H9 (cell line): Measurements from ENCODE around the gene TMEM63C. TPM values are rescaled to one million over a fixed set of nuclear protein-coding genes. Genes with fewer than 3 reads are reported as not detected.
A peak's percentile ranks its signal among the peaks of the same experiment; 100 is the strongest.

Experiments used
- DNase-seq: peaks from one replicate; pipeline ENCODE4 v3.0.0-alpha.2; 2017
- H2AFZ ChIP-seq: one replicate; pipeline ENCODE4 v1.6.1; 2013; ENCODE audit warnings: mild to moderate bottlenecking, low read length, control low read depth, moderate library complexity
- H2AK5ac ChIP-seq: 2 replicates; pipeline ENCODE4 v1.6.1; 2013; ENCODE audit warnings: low read length, control low read depth, mixed read lengths; ENCODE audit not compliant: insufficient read length
- H2BK120ac ChIP-seq: one replicate; pipeline ENCODE4 v1.6.1; 2013; ENCODE audit warnings: low read depth, mild to moderate bottlenecking, low read length, control low read depth, inconsistent platforms; ENCODE audit not compliant: poor library complexity, severe bottlenecking
- H2BK12ac ChIP-seq: 2 replicates; pipeline ENCODE4 v1.6.1; 2013; ENCODE audit warnings: low read length, control low read depth, mixed read lengths, low read depth; ENCODE audit not compliant: insufficient read length
- H2BK15ac ChIP-seq: 2 replicates; pipeline ENCODE4 v1.6.1; 2013; ENCODE audit warnings: low read depth, low read length, control low read depth
- H2BK20ac ChIP-seq: one replicate; pipeline ENCODE4 v1.6.1; 2013; ENCODE audit warnings: low read depth, mild to moderate bottlenecking, low read length, control low read depth, inconsistent platforms; ENCODE audit not compliant: poor library complexity, severe bottlenecking
- H2BK5ac ChIP-seq: 2 replicates; pipeline ENCODE4 v1.6.1; 2013; ENCODE audit warnings: low read length, control low read depth, mixed read lengths; ENCODE audit not compliant: insufficient read length
- H3K14ac ChIP-seq: 2 replicates; pipeline ENCODE4 v1.6.1; 2013; ENCODE audit warnings: low read length, control low read depth; ENCODE audit not compliant: insufficient read depth
- H3K18ac ChIP-seq: 2 replicates; pipeline ENCODE4 v1.6.1; 2013; ENCODE audit warnings: low read depth, mild to moderate bottlenecking, mixed read lengths, low read length, control low read depth; ENCODE audit not compliant: insufficient read length
- H3K23ac ChIP-seq: 2 replicates; pipeline ENCODE4 v1.6.1; 2013; ENCODE audit warnings: low read length, control low read depth, mixed read lengths, low read depth; ENCODE audit not compliant: insufficient read length
- H3K23me2 ChIP-seq: 2 replicates; pipeline ENCODE4 v1.6.1; 2013; ENCODE audit warnings: low read depth, mild to moderate bottlenecking, mixed read lengths, low read length, control low read depth; ENCODE audit not compliant: insufficient read length, poor library complexity, severe bottlenecking
- H3K27ac ChIP-seq: 2 replicates; pipeline ENCODE4 v1.5.1; 2013; ENCODE audit warnings: low read length, control low read depth, mixed read lengths, low read depth; ENCODE audit not compliant: insufficient read length
- H3K27me3 ChIP-seq: 2 replicates; pipeline ENCODE4 v1.6.1; 2013; ENCODE audit warnings: low read length, control low read depth, inconsistent platforms; ENCODE audit not compliant: insufficient read depth
- H3K4ac ChIP-seq: 2 replicates; pipeline ENCODE4 v1.6.1; 2013; ENCODE audit warnings: low read depth, mild to moderate bottlenecking, control low read depth, inconsistent platforms, low read length, moderate library complexity
- H3K4me1 ChIP-seq: 2 replicates; pipeline ENCODE4 v1.6.1; 2013; ENCODE audit warnings: low read length, control low read depth, inconsistent platforms; ENCODE audit not compliant: insufficient read depth
- H3K4me2 ChIP-seq: 2 replicates; pipeline ENCODE4 v1.6.1; 2013; ENCODE audit warnings: low read length, control low read depth, mixed read lengths; ENCODE audit not compliant: insufficient read length, insufficient read depth
- H3K56ac ChIP-seq: 2 replicates; pipeline ENCODE4 v1.6.1; 2013; ENCODE audit warnings: low read depth, mild to moderate bottlenecking, mixed read lengths, low read length, control low read depth; ENCODE audit not compliant: insufficient read length
- H3K79me1 ChIP-seq: 2 replicates; pipeline ENCODE4 v1.6.1; 2013; ENCODE audit warnings: low read depth, mild to moderate bottlenecking, moderate library complexity, low read length, control low read depth, inconsistent platforms; ENCODE audit not compliant: insufficient read depth, poor library complexity, severe bottlenecking
- H3K79me2 ChIP-seq: 2 replicates; pipeline ENCODE4 v1.6.1; 2013; ENCODE audit warnings: low read length, control low read depth, inconsistent platforms; ENCODE audit not compliant: insufficient read depth
- H3K9ac ChIP-seq: 2 replicates; pipeline ENCODE4 v1.6.1; 2013; ENCODE audit warnings: low read length, control low read depth, mixed read lengths; ENCODE audit not compliant: insufficient read length; ENCODE audit errors: extremely low read depth
- H3K9me3 ChIP-seq: one replicate; pipeline ENCODE4 v1.6.1; 2013; ENCODE audit warnings: low read depth, low read length, inconsistent platforms; ENCODE audit not compliant: control insufficient read depth
- H3T11ph ChIP-seq: one replicate; pipeline ENCODE4 v1.6.1; 2013; ENCODE audit warnings: mild to moderate bottlenecking, low read length, control low read depth, inconsistent platforms
- H4K20me1 ChIP-seq: one replicate; pipeline ENCODE4 v1.6.1; 2013; ENCODE audit not compliant: control insufficient read depth, insufficient read length, insufficient read depth
- H4K5ac ChIP-seq: 2 replicates; pipeline ENCODE4 v1.6.1; 2013; ENCODE audit warnings: low read depth, mild to moderate bottlenecking, mixed read lengths, low read length, control low read depth; ENCODE audit not compliant: insufficient read length
- H4K8ac ChIP-seq: replicated peaks from 2 replicates; pipeline ENCODE4 v1.6.1; 2013; ENCODE audit warnings: low read length, control low read depth, mixed read lengths, low read depth; ENCODE audit not compliant: insufficient read length
- H4K91ac ChIP-seq: 2 replicates; pipeline ENCODE4 v1.6.1; 2013; ENCODE audit warnings: low read depth, mild to moderate bottlenecking, moderate library complexity, mixed read lengths, low read length, control low read depth; ENCODE audit not compliant: insufficient read length
- H3K27ac Mint-ChIP-seq, 3 experiments: 2 replicates in 2 of 3; 3 replicates in 1 of 3; pipeline ENCODE4 v1.8.0; 2020 to 2021; ENCODE audit warnings: mixed read lengths in 3 of 3, mild to moderate bottlenecking in 1 of 3, moderate library complexity in 1 of 3
- H3K27me3 Mint-ChIP-seq: 2 replicates; pipeline ENCODE4 v1.8.0; 2021; ENCODE audit warnings: low read depth, mild to moderate bottlenecking, moderate library complexity, mixed read lengths
- H3K36me3 Mint-ChIP-seq, 3 experiments: 2 replicates in 2 of 3; 3 replicates in 1 of 3; pipeline ENCODE4 v1.8.0; 2020 to 2021; ENCODE audit warnings: low read depth in 3 of 3, mixed read lengths in 3 of 3; ENCODE audit not compliant: insufficient read depth in 1 of 3
- H3K4me1 Mint-ChIP-seq, 2 experiments: 2 replicates each; pipeline ENCODE4 v1.8.0; 2020; ENCODE audit warnings: mixed read lengths in 2 of 2
- H3K4me3 Mint-ChIP-seq, 2 experiments: 2 replicates in 1 of 2; 3 replicates in 1 of 2; pipeline ENCODE4 v1.8.0; 2020 to 2021; ENCODE audit warnings: mild to moderate bottlenecking in 2 of 2, mixed read lengths in 2 of 2, moderate library complexity in 1 of 2
- H3K9me3 Mint-ChIP-seq, 2 experiments: 2 replicates in 1 of 2; 3 replicates in 1 of 2; pipeline ENCODE4 v1.8.0; 2020; ENCODE audit warnings: mild to moderate bottlenecking in 2 of 2, mixed read lengths in 2 of 2, moderate library complexity in 1 of 2
- WGBS: extraction: QIAGEN DNeasy Blood & Tissue Kit; methylation state at CpG from one replicate; pipeline ENCODE4 v1.1.7; 2013; ENCODE audit warnings: missing lambda C conversion rate, low lambda C conversion rate, mixed read lengths; ENCODE audit not compliant: insufficient read length; ENCODE audit errors: extremely low coverage; 5-methylcytosine and 5-hydroxymethylcytosine counted together
- total RNA-seq: library from RNA; stranded (reverse); gene quantifications from 2 replicates; pipeline ENCODE4 v1.2.1, GENCODE V29; 2021
- TF ChIP-seq, protein P1 (sequence below): fragments of 200-600 bp; sonication (generic); conservative IDR thresholded peaks from 3 replicates; pipeline ENCODE4 v1.8.0; 2021; ENCODE audit warnings: antibody characterized with exemption, mild to moderate bottlenecking

Gene TMEM63C
- total RNA-seq, 1 experiment from 2014 or later: 2.2 TPM

DNA sequence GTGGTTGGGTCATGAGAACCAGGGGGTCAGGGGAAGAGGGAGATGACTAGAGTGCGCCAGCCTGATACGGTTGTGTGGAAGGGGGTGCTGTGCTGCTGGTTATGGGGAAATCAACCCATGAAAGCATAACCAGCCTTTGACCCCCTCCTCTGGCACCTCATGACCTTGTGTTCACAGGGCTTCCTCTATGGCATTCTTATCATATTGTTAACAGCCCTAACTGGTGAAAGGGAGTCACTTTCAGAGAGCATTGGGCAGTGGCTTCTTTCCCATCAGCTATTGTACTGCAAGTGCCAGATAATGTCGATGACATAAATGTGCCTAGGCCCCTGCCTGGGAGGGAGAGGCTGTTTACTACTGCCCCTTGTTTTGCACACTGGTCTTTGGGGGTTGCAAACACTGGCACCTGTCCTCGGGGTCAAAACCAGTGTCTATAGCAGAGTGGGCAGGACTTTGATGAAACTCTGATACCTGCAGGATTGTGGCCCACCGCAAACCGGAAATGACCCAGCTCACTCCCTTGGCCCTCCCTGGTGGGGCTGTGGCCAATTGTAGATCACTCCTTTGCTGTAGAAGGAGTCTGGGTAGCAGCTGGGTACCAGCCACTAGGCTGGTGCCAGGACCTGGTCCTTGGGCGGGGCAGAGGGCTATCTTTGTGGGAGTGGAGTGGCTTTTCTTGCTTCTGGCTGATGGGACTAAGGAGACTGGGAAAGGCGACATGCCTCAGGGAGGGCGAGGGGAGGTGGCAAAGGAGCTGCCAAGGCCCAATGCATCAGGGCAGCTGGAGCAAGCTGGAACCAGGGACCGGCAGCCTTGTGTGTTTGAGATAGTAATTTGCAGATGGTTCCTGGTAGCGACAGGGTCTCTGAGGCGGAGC lies 634 bp upstream of the TMEM63C start:
- H3K27ac Mint-ChIP-seq: peak overlapping the region; percentile 77 to 96 (median 91); a peak in 4 of 7 replicates

More for the DNA sequence above, 634 bp upstream of the TMEM63C start:
- Histone ChIP-seq H2AK5ac (no peak overlapping the region), H3K18ac (no peak overlapping the region), H3K27me3 (no peaks in the 10 kb centered on the region), H3K56ac (no peak overlapping the region), H3K4me2 (no peak overlapping the region), H3K23ac (no peak overlapping the region), H2BK20ac (no peak overlapping the region), H4K5ac (no peak overlapping the region), H3K9ac (no peak overlapping the region), H4K91ac (no peak overlapping the region), H4K20me1 (no peaks in the 10 kb centered on the region), H3K79me2 (no peaks in the 10 kb centered on the region), H2AFZ (no peak overlapping the region), H2BK15ac (no peak overlapping the region), H3K23me2 (peaks cover 8% of the 10 kb centered on the region), H3K4me1 (peaks cover 5% of the 10 kb centered on the region; the same call in 1 of the 2 replicates), H3K14ac (no peak overlapping the region), H3K79me1 (no peaks in the 10 kb centered on the region), H2BK5ac (no peak overlapping the region), H3K27ac (no peak overlapping the region), H4K8ac (no peak overlapping the region), H3T11ph (no peak overlapping the region), H3K4ac (no peak overlapping the region), H2BK120ac (no peak overlapping the region), H3K9me3 (no peaks in the 10 kb centered on the region), H2BK12ac (peak overlapping the region; percentile 4)
- peaks cover 12 to 14% of the 10 kb centered on the region in 2 experiments for H3K4me1 Mint-ChIP-seq
- H3K4me3 Mint-ChIP-seq: peak overlapping the region; percentile 75 to 88
- WGBS: no CpG with 5 or more reads among the region's 12 CpGs
- H3K36me3 Mint-ChIP-seq: no peaks in the 10 kb centered on the region
- H3K27me3 Mint-ChIP-seq: peaks cover 11% of the 10 kb centered on the region
- TF ChIP-seq, protein P1, sequence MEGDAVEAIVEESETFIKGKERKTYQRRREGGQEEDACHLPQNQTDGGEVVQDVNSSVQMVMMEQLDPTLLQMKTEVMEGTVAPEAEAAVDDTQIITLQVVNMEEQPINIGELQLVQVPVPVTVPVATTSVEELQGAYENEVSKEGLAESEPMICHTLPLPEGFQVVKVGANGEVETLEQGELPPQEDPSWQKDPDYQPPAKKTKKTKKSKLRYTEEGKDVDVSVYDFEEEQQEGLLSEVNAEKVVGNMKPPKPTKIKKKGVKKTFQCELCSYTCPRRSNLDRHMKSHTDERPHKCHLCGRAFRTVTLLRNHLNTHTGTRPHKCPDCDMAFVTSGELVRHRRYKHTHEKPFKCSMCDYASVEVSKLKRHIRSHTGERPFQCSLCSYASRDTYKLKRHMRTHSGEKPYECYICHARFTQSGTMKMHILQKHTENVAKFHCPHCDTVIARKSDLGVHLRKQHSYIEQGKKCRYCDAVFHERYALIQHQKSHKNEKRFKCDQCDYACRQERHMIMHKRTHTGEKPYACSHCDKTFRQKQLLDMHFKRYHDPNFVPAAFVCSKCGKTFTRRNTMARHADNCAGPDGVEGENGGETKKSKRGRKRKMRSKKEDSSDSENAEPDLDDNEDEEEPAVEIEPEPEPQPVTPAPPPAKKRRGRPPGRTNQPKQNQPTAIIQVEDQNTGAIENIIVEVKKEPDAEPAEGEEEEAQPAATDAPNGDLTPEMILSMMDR: no peak
- H3K9me3 Mint-ChIP-seq: no peaks in the 10 kb centered on the region
- no peak for DNase-seq
